ENCODE results near the gene RAB24.

DNA sequence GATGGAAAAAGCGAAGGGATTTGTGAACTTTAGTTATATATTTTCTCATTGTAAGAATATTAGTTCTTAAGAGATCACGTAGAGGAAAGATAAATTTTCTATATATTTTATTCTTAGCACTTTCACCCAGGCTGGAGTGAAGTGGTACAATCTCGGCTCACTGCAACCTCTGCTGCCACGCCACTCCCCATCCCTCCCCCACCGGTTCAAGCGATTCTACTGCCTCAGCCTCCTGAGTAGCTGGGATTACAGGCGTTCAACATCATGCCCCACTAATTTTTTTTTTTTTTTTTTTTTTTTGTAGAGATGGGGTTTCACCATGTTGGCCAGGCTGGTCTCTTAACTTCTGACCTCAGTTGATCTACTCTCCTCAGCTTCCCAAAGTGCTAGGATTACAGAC is 42.6 kb downstream of the RAB24 start:
- TF ChIP-seq ZNF384 (IDR thresholded peaks at IDR 0.05) (no peak), CTBP1 (IDR thresholded peaks at IDR 0.05; ENCODE audit: borderline replicate concordance) (no peak), ELF4 (IDR thresholded peaks at IDR 0.05) (no peak), FOXM1 (IDR thresholded peaks at IDR 0.05; ENCODE audit: borderline replicate concordance) (no peak), SP1 (IDR thresholded peaks at IDR 0.05) (no peak)

Data from HEK293T (cell line).